Stimulated activated CD8-positive, alpha-beta memory T cell treated with anti-CD3 and anti-CD28 coated beads, Interleukin-2, amount 100 ng/mL, for 48 hours (primary cell): ENCODE measurements around the gene PRRC2C.
"Not testable (repeated sequence)": the region's sequence is repeated elsewhere in the genome, so short reads cannot be mapped to it uniquely, and the experiment has no call there.

Experiments used
- DNase-seq, 2 donors: peaks; one replicate each; pipeline ENCODE4 v3.0.0-alpha.2; 2020; ENCODE audit warnings: low read depth in 2 of 2

PRRC2C gene

DNA sequence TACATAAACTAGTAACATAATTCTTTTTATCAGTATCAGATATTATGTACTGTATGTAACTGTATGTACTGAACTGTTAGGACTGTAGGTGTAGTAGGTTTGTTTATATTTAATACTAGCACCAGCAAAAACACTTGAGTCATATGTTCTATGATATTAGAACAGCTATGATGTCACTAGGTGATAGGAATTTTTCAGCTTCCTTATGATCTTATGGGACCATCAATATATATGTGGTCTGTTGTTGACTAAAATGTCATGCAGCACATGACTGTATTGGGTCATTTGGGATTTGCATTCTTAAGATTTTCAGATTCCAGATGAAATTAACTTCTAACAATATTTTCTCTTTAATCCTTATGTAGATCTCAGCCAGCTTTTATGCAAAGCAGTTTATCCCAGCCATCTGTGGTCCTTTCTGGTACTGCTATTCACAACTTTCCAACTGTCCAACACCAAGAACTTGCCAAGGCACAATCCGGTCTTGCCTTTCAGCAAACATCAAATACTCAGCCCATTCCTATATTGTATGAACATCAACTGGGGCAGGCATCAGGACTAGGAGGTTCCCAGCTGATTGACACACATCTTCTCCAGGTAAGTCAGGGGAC lies 98.4 kb downstream of the PRRC2C start:
- no peak for DNase-seq

DNA sequence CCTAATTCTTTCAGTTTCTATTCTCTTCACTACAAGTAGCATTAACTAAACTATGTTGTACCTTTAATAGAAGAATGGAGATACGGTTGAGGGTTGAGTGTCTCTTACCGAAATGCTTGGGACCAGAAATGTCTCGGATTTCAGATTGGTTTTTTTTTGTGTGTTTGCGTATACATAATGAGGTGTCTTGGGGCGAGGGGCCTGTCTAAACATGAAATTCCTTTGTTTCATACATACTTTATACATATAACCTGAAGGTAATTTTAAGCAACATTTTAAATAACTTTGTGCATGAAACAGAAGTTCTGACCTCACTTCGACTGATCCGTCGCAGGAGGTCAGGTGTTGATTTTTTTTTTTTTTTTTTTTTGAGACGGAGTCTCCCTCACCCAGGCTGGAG lies 100.4 kb downstream of the PRRC2C start:
- DNase-seq: no peak

DNA sequence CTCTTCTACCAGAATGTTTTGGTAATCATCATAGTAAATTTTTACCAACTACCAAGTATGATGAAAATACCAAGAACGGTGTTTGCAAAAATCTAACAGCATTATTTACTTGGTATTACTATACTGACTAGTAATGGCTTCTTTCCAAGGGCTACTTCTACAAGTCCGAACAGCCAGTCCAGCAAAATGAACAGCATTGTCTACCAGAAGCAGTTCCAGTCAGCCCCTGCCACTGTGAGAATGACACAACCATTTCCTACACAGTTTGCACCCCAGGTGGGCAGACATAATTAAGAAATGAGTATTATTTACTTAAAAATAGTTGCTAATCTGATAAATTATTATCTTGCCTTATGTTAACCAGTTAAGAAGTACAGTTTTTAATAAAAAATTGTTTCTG lies 102.9 kb downstream of the PRRC2C start:
- DNase-seq: no peak

DNA sequence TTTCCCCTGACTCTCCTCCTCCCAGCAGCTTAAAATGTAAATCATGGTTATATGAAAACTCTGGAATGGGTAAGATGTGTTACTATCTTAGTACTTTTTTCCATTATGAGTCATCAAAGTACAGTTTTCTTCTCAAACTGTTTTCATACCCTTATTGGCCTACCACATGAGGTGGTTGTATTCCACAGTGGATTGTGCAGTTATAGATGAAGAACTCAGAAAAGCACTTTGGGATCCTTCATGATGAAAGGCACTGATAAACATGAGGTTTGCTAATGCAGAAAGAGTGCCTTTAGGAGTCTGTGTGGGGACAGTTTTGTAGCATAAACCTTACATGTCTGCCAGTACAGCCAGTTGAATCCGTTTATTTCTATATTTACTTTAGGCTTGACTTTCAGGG lies 104.7 kb downstream of the PRRC2C start:
- DNase-seq: no peak

DNA sequence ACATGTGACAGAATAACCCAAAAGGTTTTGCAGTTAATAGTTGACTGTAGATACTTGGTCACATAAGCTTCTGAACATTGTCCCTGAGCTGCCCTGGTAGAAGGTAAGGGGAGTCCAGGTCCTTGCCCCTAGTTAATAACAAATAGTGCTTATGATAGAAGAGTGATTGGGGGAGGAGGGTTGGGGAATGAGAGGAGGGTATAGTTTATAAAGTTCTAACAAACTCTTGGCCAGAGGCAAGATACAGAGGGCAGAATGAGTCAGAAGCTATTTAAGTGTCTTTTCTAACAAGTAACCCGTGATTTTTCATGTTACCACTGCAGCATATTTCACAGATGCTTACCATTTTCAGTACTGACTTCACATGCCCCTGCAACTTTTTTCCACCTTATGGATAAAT lies 110.0 kb downstream of the PRRC2C start:
- no peak for DNase-seq

DNA sequence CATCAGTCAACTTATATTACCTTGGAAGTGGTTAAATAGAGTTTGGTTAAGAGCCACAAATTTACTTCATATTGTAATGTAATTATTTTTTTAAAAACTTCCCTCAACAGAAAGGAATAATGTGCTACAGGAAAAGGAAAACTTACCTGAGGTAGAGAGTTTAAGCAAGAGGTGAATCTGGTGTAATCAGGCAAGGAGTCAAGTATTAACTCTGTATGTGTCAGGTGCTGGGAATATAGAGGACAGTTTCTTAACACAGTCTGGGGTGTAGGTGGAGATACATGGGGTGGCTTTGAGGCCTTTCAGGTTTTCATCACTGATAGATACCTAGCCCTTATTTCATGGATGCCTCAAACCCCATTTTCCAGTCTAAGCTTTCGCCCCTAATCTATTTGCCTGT lies 110.8 kb downstream of the PRRC2C start:
- DNase-seq: no peak

DNA sequence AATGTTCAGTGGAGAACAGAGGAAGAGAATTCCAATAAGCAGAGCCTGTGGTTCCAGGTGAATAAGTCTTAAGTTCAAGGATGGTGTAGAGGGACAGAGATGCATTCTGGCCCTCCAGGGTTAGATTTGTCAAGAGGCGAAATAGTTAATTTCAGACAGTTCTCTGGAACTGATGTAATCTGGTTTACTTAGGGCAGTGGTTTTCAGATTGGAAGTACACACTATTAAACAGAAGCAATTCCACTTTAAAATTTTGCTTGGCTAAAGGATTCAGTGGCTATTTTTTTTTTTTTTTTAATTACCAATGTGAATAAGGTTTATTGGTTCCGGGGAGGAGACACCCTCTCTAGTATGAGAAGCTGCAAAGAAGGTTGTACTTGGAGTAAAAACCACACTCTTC lies 111.4 kb downstream of the PRRC2C start:
- DNase-seq: no peak

DNA sequence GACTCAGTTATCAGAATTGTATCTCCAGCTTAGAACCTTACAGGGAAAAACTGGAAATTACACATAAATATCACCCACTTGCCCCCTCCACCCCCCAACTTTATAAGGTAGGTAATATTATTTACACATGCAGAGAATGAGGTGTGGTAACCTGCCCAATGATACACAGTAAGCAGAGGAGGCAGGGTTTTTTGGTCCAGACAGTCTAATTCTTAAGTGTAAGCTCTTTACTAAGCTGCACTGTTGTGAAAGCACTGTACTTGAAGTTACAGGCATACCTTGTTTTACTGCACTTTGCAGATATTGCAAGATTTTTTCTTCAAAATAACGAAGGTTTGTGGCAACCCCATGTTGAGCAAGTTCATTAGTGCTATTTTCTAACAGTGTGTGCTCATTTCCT lies 111.9 kb downstream of the PRRC2C start:
- no peak for DNase-seq

DNA sequence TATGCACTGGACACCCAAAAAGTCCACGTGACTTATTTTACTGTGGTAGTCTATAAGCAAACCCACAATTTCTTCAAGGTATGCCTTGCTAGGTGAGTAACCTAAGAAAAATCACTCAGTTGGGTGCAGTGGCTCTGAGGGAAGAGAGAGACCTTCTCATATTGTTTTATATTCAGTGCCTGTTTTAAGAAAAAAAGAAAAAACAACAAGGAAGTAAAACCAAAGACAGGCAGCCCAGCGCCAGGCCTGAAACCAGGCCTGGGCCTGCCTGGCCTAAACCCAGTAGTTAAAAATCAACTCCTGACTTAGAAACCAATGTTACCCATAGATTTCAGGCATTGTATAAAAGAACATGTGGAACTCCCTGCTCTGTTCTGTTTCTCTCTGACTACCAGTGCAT lies 115.0 kb downstream of the PRRC2C start:
- not testable (repeated sequence) for DNase-seq

DNA sequence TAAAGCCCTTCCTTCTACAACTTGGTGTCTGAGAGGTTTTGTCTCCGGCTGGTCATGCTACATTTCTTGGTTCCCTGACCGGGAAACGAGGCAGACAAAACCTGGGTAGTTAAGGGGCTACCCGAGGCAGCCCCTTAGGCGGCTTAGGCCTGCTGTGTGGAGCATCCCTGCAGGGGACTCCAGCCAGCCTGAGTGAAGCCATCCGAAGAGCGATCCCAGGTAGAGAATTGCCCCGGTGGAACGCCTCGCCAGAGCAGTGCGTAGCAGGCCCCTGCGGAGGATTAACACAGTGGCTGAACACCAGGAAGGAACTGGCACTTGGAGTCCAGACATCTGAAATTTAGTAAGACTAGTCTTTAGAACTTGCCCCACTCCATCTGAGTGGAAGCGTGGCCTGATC lies 115.5 kb downstream of the PRRC2C start:
- DNase-seq: no peak

DNA sequence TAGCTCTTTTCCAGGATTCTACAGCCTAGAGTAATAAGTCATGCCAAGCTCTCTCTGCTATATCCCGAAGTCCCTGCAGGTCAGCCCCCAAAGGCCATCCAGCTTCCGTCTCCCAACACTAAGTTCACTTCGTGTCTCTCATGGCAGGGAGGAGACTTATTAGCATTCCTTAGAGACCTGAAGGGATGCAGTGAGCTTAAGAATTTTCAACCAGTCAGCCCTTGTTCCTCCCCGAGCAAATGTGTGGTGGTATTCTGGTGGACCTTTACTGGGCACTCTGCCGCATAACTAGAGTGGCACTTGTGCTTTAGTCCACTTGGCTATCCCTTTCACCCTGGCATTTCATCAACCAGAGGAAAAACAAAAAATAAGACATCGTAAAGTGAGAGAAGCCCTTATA lies 117.7 kb downstream of the PRRC2C start:
- not testable (repeated sequence) for DNase-seq

DNA sequence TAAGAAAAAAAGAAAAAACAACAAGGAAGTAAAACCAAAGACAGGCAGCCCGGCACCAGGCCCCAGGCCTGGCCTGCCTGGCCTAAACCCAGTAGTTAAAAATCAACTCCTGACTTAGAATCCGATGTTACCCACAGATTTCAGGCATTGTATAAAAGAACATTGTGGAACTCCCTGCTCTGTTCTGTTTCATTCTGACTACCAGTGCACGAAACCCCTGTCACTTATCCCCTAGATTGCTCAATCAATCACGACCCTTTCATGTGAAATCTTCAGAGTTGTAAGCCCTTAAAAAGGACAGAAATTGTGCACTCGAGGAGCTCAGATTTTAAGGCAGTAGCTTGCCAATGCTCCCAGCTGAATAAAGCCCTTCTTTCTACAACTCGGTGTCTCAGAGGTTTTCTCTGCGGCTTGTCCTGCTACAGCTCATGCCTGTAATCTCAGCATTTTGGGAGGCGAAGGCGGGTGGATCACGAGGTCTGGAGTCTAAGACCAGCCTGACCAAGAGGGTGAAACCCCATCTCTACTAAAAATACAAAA lies 121.1 kb downstream of the PRRC2C start:
- no peak for DNase-seq

DNA sequence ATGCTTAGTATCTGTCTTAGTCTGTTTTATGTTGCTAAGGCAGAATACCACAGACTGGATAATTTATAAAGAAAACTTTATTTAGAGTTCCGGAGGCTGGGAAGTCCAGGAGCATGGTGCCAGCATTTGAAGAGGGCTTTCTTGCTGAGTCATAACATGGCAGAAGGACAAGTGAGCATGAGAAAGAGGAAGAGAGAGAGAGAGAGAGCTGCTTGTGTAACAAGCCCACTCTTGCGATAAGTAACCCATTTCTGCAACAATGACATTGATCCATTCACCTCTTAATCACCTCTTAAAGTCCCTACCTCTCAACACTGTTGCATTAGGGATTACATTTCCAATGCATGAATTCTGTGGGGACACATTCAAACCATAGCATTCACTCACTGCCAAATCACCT lies 125.1 kb downstream of the PRRC2C start:
- no peak for DNase-seq

DNA sequence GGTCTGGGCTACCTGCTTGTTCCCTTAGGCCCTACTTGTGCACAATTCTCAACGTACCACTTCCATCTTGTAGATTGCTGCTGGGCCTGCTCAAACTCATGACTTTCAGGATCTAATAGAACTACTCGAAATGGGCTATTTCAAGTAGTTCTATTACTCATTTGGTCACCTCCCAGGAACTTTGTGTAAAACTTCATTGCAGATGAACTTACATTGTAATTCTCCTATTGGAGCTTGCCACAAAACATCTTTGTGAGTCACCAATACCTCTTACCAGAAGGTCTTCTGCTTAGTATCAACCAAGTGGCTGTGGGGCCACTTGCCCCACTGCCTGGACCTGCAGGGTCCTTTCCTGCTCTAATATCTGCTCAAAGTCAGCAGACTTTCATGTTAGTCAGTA lies 126.0 kb downstream of the PRRC2C start:
- no peak for DNase-seq

DNA sequence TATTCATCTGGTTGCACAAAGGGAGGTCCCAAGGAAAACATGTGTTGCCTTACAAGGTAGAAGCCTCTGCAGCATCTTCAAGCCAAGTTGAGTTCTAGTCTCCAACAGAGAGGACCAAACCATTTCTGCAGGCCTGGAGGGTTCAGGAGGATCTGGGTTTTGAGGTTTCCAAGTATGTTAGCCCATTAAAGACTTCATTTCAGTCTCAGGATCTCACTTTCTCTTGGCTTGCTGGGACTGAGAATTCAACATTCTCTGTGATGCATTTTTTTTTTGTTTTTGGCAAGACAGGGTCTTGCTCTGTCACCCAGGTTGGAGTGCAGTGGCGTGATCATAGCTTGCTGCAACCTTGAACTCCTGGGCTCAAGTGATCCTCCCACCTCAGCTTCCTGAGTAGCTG lies 128.0 kb downstream of the PRRC2C start:
- DNase-seq: no peak

DNA sequence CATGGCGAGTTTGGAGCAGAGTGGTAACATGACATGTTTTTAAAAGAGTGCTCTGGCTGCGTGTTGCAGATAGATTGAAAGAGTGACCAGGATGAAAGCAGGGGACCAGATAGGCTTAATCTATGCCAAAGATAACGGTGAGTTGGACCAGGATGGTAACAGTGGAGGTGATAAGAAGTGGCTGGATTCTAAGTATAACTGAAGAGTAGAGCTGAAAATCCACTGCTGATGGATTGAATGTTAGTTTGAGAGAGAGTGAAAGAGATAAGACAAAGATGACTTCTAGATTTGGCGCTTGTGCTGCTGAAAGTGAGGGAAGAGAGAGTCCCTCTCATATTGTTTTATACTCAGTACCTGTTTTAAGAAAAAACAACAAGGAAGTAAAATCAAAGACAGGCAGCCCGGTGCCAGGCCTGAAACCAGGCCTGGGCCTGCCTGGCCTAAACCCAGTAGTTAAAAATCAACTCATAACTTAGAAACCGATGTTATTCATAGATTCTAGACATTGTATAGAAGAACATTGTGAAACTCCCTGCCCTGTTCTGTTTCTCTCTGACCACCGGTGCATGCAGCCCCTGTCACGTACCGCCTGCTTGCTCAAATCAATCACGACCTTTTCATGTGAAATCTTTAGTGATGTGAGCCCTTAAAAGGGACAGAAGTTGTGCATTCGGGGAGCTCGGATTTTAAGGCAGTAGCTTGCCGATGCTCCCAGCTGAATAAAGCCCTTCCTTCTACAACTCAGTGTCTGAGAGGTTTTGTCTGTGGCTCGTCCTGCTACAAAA lies 130.0 kb downstream of the PRRC2C start:
- DNase-seq: not testable (repeated sequence)

DNA sequence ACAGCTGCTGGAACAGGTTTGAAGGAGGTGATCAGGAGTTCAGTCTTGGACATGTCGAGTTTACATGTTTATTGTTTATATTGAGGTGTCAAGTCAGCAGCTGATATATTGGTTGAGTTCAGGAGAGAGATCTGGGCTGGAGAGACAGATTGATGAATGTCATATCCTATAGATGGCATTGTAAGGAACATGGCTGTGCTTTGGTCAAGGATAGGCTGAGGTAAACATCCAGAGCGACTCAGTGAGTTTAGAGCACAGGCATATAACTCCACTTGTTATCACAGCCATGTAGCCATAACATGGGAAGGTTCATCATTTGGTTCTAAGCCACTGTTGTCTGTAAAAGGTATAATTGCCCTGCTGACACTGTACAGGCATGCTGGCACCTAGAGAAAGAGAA lies 131.3 kb downstream of the PRRC2C start:
- no peak for DNase-seq

DNA sequence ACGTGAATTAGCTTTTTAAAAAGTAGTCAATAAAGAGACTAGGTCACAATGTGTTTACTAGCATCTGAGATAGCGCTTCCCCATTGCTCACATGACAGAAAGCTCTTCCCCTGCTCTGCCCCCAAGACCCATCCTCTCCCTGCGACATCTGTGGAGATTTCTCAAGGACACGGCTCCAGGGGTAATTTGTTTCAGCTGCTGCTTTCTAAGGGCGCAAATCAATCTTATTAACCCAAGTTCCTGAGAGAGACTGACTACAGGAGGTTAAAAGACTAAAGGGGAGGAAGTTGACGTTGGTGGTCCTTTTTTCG lies 136.8 kb downstream of the PRRC2C start, which contains the start of gene MYOCOS:
TSS of gene MYOCOS (plus strand) at position 92 of the 311 bp plus-strand sequence. CDS start 1,641 bp downstream, outside the sequence.
- no peak for DNase-seq

DNA sequence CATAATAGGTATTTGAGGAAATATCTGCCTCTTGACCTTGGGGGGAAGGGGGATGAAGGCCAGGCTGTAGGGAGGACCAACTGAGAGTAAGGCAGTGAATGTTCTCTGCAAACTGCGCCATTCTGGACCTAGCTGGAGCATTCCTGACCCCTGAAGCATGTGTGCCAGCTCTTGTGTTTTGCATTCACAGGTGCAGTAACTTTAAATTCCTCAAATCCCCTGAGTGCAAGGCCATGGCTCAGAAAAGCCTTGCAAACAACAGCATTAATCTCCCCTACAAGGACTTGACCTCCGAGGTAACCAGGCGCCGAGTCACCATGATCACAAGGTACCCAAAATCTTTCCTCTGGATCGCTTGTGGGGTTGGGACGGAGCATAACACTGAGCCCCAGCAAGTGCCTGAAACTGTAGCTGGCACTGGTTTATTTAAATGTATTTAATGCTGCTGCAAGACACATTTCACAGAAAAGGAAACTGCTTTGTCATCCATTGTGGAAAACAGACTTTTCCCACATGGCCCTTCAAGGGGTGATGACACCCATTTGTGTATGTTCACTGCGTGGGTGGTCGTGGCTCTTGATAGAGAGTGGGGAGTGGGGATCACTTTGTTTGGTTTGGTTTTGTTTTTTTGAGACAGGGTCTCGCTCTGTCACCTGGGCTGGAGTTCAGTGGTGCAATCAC lies 138.5 kb downstream of the PRRC2C start:
- no peak for DNase-seq

DNA sequence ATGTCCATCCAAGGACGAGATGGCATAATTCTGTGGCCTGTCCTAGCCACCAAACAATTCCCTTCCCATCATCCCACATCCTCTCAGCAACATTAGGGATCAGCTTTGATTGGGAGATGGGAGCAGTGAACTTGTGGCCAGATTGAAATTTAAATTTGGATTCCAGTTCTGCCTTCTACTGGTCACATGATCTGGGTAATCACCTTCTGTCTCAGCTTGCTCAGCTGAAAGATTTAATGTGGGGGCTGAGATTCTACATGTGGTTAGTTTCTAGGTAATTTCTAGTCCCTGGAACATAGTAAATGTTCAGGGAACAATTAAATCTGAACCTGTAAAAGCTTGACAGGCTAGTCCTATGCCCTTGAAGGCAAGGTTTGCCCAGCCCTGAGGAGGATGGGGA lies 139.9 kb downstream of the PRRC2C start:
- DNase-seq: no peak

DNA sequence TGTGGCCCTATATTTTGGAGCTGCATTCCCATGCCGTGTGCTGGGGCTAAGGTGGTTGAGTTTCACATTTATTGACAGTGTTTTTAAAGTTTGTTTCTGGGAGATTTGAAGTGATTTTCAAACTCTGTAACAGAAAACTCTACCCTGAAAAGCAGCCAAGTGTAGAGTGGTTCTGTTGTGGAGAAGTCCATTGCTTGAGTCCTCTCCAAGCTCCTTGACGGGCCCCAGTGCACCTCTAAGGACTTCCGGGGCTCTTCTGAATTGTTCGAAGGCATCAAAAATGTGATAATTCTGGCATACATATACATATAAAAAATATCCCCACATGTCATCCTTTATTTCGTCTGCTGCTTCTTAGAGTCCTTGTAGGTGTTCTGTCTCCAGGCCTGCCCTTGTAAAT lies 141.7 kb downstream of the PRRC2C start:
- DNase-seq: no peak

DNA sequence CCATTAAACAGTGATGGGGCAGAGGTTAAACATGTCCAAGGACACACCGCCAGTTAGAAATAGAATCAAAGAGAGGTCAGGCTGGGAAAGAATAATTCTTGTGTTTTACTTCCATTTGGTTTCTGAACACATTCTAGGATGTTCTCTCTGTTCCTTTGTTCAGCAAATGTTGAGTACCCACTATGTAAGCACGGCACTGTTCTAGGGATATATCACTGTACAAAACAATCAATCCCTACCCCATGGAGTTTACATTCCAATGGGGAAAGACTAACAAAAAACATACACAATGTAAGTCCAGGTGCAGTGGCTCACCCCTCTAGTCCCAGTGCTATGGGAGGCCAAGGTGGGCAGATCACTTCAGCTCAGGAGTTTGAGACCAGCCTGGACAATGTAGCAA lies 142.9 kb downstream of the PRRC2C start:
- DNase-seq: no peak

DNA sequence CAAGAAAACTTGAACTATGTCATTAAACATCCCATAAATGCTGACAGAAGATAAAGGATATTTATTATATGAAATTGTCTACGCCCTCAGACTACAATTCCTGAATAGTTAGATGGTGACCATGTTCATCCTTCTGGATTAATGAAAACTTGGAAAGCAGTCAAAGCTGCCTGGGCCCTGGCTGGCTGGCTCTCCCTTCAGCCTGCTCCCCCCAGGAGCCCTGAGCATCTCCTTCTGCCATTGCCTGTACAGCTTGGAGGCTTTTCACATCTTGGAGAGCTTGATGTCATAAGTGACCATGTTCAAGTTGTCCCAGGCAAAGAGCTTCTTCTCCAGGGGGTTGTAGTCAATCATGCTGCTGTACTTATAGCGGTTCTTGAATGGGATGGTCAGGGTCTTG lies 150.3 kb downstream of the PRRC2C start:
- no peak for DNase-seq
